ENCODE results near the gene RPS23. TPM values are rescaled to one million over a fixed set of nuclear protein-coding genes. Genes with fewer than 3 reads are reported as not detected.

RPS23 gene
- total RNA-seq, 1 donor from 2014 or later = 3,622 TPM

DNA sequence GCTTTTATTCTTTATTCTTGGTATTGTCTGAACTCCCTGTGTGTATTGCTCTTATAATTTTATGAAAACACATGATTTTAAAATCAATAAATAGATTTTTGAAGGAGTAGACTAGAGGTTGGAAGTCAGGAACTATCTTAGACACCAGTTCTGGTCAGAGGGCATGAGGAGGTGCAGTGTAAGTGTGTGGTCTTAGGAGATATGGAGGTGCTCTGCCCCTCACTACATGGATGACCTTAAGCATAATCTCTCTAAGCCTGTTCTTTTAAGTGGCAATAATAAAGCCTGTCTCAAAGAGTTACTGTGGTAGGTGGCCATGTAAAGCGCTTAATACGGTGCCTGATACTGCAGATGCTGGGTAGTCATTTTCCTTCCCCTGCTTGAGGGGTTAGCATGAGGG is 34.0 kb downstream of the RPS23 start:
- no peak for DNase-seq

DNA sequence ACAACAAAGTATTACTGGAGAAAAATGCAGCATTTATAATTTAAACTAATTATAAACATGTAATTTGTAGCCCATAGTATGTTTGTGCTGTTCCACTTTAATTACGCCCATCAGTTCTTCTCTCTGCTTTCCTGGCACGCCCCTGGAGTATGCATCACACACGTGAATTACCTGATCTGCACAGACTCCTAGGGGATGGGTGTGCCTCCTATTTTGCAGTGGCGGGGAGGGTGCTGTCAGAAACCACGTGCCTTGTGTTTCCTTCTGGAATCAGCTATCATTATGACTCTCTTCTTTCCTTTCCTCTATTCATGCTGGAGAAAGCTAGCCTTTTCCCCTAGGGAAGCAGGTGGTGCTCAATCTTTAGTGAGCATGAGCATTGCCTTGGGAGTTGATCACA is 43.3 kb downstream of the RPS23 start:
- DNase-seq = no peak

DNA sequence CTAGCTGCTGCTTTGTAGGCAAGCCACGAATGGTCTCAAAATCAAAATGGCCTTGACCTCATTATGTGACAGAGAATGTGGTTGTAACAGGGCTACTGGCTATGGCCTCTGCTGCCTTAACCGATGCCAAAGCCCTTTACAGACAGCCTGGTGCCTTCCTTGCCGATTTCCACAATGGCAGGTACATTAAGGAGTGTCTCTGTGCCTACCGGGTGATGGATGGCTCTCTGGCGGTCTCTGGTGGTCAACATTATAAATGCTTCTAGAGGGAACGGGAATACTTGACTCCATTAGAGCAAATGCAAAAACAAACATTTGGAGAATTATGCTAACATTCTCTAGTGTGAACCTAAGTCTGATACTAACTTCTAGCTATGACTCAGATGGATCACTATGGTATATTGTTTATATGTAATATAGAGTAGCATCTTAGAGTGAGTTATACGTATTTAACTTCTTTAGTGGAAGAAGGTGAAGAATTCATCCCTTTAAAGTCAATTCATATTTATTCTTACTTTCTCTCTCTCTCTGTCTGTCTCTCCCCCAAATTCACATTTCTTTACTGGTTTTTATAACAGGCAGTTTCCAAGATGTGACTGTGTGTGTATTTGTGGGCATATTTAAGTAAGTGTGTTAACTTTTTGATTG is 52.5 kb downstream of the RPS23 start:
- peak; percentile 79 for DNase-seq
